HG02885 (cell line): ENCODE results near the gene GATA2.

ENCODE experiments used
- ATAC-seq: cut with Tn5 transposase; IDR thresholded peaks from one replicate; pipeline ENCODE4 v1.9.1; 2021; ENCODE audit warnings: mild to moderate bottlenecking; ENCODE audit not compliant: unreplicated experiment, poor library complexity

GATA2 gene

DNA sequence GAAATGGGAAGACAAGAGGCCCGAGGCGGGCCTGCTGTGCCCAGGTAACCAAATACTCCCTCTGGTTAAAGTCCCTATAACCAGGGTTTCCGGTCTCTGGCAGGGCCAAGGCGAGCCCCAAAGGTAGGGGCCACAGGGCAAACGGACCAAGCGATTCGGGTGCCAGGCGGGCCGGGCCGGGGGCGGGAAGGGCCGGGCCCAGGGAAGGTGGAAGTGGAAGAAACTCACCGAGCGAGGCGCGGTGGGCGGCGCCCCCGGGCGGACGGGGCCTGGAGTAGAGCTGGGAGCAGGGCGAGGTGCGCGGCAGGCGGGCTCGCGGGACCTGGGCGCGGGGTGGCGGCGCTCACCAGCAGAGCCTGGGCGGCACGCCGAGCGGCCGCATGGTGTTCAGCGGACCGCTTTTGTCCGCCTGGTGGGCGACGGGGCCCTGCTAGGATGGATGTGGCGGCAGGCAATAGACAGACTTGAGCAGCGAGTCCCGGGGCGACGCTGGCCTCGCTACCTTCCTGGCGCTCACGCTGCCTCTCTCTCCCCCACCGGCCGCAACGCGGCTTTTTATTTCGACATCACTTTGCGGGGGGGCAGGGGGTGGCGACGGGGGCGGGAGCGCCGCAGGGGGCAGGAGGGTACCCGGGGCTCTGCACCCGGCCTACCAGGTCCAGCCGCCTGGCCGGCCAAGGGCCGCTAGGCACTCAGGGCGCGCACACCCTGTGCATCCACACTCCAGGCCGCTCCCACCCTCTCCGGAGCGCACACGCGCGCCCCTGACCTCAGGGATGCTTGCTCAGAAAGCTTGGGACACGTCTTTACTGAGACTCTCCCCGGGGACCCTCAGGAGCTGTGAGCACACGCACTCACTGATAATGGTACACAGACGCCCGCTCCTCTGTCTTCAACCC lies at the start of gene GATA2:
Gene GATA2, minus strand, starts transcription at position 531 of the 899 bp plus-strand sequence. CDS start 6,170 bp downstream, outside the sequence.
- ATAC-seq, result no peak

DNA sequence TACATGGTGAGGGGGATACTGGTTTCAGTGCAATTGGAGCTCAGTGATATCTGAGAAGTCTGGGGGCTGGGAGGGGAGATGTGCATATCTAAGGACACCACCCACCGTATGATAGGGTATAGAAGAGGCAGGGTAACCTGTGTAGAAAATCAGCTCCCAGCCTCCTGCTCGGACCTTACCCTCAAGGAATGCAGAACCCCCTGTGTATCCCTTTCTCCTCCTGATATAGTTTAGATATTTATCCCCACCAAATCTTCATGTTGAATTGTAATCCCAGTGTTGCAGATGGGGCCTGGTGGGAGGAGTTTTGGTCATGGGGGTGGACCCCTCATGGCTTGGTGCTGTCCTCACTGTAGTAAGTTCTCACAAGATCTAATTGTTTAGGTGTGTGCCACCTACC lies 48.2 kb upstream of the GATA2 start:
- ATAC-seq, result no peak

DNA sequence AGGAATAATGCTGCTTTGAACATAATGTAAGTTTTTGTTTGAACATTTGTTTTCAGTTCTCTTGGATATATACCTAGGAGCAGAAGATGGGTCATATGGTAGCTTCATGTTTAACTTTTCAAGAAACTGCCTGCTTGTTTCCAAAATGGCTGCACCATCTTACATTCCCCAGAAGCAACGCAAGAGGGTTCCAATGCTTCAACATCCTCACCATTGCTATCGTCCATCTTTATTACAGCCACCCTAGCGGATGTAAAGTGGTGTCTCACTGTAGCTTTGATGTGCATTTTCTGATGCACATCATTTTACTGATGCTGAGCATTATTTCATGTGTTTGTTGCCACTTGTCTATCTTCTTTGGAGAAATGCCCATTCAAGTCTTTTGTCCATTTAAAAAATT lies 46.4 kb upstream of the GATA2 start:
- ATAC-seq, result no peak

DNA sequence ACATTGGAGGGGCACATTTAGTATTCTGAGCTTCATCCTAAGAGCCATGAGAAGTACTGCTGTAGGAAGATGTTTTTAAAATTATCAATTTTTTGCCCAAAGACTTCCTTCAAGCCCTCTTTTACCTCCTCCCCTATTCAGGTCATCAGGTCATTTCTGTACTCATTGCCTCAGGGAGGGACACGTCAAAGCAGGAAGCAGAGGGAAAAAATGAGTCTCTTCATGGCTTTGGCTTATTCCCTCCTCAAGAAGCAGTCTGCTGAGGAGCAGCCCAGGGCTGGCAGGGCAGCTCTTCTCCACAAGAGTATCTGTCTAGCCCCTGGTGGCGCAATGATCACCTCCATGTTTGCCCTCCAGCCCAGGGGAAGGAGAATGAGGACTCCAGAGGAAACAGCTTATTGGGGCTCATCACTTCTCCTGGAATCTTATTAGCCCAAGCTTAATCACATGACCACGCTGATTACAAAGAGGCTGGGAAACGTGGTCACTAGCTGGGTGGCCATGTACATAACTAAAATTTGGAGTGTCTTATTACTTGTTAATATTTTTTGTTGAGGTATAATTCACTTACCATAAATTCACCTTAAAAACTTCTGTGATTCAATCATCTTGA lies 44.2 kb upstream of the GATA2 start:
- ATAC-seq, result no peak

DNA sequence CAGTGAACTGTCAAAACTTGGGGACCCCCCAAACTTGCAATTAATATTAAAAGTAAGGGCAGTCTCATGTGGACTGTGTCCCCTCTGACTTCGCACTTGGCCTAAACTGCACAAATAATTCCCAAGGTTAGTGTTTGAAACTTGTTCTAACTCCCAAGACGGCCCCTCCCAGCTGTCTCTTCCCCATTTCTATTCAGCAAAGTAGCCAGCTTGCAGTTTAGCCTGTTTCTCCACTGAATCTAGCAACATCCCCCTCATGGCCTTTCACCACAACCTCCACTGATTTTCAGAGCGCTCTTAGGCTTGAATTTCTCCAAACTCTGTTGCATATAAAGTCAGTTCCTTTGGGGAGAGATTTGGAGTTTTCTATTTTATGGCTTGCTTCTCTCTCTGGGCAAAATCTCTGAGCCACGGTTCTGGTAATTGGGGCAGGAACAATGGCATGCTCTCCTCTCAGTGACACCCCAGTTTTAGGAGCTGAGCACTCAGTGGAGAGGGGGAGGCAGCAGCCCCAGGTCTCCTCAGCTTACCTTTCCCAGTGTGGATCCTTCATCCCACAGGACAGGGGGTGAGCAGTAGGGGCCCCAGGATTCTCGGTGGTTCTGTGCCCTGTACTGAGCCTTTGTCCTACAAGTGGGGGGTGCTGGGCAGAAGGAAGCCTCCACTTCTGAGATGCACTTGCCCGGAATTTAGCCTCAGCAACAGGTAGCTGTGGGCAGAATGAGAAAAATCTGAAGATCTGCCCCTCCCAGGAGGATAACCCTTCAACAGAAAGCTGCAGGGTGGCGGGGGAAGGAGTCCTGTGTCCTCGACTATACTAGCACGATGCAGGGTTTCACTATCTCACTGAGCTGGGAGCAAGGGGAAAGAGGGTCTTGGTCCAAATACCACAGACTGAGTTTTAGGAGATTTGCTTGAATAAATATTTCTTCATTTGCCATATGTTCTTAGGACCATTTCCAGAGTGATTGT lies 39.3 kb upstream of the GATA2 start:
- no peak for ATAC-seq

DNA sequence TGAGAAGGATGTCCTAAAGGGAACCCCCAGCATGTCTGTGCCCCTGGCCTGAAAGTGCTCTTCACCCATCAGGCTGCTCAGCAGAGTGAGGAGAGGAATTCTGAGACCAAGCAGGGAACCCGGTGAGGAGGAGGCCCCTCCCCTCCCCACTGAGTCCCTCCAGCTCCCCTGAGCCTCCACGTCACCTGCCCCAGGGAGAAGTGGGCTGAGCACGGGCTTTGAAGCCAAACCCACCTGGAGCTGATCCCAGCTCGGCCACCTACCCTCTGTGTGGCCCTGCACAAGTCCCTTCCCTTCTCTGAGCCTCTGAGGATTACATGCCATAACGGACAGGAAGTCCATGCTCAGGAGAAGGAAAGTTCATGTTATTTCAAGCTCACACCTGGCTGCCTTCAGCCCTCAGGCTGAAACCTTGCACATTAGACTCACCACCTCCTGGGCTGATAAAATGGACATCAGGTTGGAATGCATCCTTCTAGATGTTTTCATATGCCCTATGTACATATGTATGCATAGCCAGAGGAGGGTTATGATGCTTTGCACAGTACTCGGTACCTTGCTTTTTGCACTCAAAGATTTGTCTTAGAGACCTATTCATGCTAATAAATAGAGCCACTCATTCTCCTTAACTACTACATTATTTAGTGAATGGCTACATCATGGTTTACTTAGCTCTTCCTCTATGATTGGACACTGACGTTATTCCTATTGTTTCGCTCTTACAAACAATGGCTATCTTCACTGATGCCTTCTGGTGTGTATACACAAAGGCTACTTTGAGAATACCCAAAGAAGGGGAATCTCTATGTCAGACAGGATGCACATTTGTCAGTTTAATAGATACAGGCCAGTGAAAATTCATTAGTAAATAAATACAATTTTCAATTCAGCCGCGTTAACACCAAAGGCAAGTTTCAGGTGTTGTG lies 31.6 kb upstream of the GATA2 start:
- no peak for ATAC-seq

DNA sequence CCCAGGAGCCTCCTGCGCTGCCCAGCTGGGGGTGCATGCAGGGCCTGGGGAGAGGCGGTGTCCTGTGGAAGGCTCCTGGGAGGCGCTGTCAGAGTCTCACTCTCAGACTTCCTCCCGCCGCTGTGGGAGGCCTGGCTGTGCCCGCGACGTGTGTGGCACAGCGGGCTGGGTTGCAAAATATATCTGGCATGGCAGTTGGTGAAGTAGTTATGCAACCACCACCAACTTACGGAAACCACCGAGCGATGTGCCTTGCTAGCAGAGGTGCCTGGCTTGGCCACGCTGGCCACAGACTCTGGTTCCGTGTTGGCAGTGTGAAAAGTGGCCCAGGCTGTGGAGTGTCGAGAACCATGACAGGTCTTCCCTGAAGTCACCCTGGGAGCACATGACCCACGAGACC lies 30.6 kb upstream of the GATA2 start:
- no peak for ATAC-seq

DNA sequence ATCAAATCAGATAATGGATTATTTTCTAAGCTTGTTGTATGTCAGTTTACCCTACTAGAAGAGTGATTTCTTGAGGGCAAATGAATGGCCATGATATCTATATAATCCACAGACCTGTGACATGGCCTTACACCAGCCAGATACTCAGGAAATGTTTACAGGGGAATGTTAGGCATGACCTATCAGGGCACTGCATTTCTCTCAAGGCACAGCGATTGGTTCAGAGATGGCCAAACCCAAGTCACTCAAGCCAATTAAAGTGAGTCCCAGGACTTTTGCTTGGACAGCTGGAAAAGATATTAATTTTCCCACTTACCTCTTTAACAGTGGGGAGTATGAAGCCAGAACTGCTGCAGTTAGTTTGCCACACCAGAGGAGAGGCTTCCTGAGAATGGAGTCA lies 28.7 kb upstream of the GATA2 start:
- no peak for ATAC-seq

DNA sequence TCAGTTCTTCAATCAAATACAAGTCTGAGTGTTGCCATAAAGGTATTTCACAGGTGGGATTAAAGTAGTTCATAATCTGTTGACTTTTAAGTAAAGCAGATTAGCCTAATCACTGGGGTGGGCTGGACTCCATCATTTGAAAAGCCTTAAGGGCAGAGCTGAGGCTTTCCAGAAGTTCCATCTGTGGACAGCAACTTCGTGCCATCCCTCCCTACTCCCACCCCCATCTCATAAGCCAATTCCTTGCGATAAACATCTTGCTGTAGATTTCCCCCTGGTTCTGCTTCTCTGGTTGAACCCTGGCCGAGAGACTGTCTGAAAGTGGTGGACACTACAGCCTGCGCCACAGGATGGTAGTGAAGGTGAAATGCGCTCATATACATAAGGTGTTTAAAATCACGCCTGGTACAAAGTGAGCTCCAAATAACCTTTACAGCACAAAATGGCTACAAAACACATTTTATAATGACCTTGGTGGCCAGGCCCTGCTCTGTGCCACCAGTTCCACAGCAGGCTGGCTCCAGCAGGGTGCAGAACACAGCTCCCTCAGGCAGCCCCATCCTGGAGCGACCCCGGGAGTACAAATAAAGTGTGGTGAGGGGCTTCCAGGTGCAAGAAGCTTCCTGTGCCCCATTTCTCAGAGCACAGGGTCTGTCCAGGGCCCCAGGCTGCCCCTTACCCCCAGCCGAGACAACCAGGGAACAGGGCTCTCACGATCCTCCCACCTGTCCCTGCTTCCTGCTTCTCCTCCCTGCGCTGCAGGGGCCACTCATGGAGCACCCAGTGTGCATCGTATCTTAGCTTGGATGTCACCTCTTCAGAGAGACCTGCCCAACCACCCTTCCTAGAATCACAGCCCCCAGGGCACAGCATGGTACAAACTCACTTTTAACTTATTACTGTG lies 25.8 kb upstream of the GATA2 start:
- ATAC-seq, result no peak

DNA sequence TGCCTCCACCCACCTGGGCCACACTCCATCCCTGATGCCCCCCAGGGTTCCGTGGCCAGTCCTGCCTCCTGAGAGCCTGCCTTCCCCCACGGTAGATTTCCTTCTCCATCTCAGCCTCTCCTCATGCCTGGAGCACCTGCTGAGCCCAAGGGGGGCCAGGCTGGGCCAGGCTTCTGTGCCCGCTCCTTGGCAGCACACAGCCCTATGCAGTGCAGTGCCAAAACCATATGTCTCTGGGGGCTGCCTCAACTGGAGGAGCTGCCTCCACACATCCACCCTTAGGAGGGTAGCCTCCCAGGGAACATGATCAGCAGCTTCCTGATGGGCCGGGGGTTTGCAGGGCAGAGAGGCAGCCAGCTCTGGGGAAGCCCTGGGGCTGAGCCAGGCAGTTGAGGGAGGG lies 24.6 kb upstream of the GATA2 start:
- no peak for ATAC-seq

DNA sequence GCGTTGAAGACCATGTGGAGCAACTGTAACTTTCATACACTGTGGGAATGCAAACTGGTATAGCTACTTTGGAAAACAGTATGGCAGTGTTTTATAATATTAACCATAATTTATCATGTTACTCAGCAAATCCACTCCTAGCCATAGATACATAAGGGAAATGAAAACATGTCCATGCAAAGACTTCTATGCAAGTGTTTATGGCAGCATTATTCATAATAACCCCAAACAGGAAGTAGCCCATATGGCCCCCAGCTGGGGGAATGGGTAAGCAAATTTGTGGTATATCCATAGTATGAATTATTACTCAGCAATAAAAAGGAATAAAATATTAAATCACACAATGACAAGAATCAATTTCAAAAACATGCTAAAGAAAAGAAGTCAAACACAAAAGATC lies 23.0 kb upstream of the GATA2 start:
- no peak for ATAC-seq

DNA sequence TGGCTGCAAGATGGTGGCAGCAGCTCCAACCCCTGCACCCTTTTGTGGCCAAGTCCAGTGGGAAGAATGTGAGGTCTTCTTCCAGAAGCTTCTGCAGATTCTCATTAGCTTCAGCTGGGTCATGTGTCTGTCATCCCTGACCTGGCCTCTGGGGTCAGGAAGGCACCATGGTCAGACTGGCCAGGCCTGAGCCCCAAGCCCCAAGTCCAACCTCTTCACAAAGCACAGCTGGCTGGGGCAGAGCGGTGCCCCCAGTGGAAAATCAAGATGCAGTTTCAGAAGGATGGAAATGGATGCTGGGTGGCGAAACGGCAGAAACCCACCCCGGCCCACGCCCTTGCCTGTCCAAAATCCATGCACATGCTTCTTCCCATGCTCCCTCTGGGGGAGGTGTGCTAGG lies 15.9 kb upstream of the GATA2 start:
- no peak for ATAC-seq

DNA sequence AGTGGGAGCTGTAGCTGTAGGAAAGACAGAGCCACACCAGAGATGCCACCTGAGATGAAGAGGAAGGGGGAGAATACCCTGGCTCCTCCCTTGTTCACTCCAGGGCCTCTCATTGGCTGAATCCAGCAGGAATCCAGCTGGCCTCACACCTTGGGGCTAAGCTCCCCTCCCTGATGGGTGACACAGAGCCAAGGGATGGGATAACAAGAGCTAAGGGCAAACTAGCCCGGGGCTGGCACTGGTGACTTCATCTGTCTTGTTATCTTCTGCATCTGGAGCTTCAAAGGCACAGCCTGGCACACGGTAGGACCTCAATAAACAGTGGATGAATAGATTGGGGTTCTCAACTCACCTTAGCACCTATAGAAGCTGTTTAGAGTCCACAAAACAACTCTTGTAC lies 13.8 kb upstream of the GATA2 start:
- ATAC-seq, result no peak

DNA sequence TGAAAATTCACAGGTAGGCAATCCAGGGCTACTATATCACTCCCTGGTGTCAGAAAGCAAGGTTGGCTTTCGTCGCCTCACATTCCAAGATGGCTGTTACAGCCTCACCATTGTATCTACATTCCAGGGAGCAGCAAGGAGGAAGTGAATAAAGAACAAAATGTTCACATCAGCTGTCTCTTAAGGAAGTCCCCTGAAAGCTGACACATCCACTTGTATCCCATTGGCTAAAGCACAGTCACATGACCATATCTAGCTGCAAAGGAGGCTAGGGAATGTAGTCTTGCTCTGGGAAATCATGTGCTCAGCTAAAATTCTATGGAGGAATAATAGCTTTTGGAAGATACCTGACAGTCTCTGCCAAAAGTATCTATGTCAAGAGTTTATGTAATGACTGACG lies 12.8 kb upstream of the GATA2 start:
- no peak for ATAC-seq

DNA sequence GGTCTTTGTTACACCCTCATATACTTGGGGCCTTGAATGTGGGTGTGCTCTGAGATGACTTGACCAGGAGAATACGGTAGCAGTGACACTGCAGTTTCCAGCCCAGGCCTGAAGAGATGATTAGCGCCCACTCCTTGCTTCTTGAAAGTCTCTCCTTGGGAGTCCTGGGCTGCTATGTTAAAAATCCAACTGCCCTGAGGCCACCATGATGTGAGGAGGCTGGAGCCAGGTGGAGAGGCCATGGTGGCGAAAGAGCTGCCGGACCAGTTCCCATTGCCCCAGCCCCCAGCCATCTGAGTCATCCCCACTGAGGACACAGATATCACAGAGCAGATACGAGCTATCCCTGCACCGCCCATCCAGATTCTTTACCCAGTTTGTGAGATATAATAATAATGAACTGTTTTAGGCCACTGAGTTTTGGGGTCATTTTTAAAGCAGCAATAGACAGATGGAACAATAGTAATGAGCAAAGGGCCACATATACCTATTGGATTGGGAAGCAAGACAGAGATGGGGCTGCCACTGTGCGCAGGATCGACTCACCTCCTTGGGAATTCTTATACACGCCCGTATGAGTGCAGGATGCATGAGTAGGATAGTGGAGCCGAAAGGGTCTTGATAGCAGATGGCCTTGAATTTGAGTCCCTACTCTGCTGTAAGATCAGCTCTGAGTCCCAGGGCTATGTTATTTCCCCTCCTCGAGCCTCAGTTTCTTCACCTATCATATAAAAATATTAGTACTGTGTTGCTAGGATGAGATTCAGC lies 12.1 kb upstream of the GATA2 start:
- ATAC-seq, result no peak

DNA sequence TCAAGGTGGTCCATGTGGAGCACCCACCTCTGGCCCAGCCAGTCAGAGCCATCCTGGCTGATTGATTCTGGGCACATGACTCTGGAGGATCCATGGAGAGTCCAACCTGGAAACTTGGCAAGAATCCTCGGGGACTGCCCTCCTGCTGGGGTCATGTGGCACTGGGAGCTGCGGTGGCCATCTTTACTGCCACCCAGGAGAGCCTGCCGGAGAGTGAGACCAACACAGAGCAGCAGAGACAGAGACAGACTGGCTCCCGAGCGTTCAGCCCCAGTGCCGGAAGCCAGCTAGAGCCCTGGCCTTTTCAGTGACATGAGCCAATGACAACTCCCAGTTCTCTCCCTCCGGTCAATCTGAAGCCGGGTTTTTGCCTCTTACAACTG lies 11.5 kb upstream of the GATA2 start:
- ATAC-seq, result no peak

DNA sequence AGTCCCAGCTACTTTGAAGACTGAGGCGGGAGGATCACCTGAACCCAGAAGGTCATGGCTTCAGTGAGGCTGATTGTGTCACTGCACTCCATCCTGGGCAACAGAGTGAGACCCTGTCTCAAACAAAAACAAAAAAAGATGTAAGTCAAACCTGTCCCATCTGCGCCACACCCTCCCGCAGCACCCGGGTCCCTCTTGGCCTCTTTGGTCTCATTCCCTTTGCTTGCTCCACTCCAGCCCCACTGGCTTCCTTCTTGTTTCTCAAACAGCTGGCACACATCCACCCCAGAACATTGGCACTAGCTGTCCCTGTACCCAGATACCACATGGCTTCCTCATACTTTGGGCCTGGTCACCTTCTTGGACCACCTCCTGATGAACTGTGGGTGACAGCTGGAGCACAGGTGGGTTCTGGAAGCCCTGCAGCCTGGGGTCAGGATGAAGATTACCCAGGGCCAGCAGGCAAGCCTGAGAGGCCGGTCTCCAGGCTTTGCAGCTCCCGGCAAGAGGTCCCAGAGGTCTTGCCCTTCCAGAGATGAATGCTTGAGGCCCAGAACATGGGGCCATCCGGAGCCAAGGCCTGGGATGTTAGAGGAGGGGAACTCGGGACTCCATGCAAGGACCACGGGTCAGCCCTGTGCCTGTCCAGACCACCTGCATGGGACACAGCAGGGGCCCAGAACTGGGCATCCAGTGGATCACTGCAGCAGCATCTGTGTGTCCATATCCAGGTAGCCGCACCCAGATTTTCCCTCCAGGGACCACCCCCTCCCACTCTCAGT lies 10.9 kb upstream of the GATA2 start:
- ATAC-seq, result no peak
